T-helper 2 cell (primary cell): ENCODE measurements around the gene LRRC8B.
A peak's percentile ranks its signal among the peaks of the same experiment; 100 is the strongest.

ENCODE experiments used
- DNase-seq, 5 experiments: peaks; one replicate each; pipeline versions ENCODE4 v3.0.0 to v3.0.0-alpha.2; 2012 to 2022

The LRRC8B gene

DNA sequence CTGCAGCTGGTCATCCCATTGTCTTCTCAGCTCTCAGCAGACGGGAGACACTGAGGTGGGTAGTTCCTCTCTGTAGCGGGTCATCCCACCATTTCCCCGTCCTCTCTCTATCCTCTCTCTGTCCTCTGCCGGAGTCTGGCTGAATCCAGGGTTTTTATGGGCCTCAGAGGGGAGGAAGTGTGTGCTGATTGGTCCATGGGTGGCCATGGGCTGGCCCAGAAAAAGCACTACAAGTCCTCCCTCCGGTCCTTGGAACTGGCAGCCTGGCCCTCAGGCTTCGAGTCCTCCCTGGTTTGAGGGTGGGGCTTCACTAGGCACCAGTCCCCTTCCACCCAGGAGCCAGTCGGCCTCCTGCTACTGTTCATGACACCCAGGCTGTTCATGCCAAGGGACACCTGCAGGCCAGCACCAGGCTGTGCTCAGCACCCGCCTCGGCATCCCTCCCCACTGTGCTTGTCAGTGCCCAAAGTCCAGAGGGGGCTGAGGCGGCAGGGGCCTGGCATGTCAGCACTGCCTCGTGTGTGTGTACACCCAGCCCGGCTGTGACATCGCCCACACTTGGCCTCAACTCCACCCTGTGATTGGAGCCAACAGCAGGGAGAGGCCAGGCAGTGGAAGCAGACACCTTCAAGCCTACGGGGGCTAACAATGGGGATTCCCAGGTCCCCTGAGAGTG, 85.3 kb downstream of the LRRC8B start:
- peak in 2 of 5 experiments; percentile 31 to 97 for DNase-seq

DNA sequence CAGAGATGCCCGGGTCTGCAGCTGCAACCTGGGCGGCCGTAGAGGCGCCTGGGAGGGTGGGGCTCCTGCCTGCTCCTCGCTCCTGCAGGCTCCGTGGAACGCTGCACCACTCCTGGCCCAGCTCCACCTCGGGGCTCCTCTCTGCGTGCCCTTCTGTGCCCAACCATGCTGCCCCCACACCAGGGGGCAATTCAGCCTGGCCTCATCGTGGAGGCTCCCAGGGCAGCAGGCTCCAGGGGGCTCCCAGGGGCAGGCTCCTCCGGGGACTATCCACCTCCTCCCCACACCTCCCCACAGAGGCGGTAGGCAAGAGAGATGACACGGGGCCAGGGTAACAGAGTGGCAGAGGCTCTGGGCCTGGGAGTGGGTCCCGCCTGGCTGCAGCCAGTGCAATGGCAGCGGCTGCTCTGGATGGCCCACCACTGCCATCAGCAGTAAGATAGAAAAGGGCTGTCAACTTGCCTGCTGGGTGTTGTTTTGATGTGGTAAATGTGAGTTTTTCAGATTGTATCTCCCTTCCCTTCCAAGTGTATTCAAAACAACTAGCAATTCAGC, 85.9 kb downstream of the LRRC8B start:
- peak in 3 of 5 experiments; percentile 58 to 94 (median 74) for DNase-seq

DNA sequence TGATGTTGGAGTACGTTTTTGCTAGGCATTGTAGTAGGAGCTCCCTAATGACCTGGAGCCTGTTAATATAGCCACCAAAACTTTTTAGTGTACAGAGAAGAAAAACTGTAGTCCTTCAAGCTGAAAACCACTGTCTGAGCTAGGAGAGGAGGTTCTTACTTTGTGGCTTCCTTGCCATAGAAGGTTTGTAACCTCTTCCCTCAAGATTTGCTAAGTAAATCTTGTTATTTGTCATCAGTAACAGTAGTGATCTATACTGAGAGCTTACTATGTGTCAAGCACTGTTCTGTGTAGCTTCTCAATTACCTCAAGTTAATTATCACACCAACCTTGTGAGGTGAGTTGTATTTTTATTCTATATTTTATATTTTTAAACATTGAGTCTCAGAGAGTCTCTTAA, 87.1 kb downstream of the LRRC8B start:
- peak in 1 of 5 experiments; percentile 96 for DNase-seq

GRCh38 chr1:89613928-89614327, 89.3 kb downstream of the LRRC8B start:
- no peak for DNase-seq

DNA sequence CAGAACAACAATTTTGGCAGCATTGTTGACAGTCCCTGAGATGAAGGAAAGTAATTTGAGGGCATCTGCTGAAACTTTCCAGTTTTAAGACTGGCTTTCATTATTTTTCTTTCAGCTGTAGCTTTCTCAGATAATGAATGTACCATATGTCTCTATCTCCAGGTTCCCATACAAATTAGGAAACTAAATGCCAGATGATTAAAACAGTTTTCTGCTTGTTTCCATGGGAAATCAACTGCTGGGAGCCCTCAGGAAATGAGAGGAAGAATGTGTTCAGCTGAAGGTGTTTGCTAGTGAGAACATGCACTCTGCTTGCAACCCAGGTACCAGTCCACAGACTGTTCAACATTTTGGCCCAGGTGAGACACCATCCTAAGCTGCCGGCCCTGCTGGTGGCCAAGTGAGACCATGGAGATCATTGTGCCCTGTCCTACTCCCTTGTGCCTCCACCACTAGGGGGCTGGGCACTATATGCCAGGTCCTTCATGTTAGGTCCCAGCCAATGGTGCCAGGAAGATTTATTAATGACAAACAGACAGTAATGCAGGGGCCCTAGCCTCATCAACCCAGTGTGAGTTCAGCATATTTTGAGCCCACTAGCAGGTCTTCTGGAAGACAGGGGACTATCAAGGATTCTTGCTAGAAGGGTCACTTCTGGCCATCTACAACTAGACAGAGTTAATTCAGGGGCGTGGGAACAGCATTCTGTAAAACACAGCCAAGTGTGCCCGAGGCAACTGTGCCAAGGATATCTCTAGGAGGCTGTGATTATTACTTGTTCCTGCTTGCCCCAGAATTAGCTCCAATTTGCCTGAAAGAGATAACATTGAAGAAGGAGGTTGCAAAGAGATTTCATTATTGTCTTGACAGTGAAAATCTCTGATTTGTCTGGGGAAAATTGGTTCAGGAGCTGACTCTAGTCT, 91.3 kb downstream of the LRRC8B start:
- DNase-seq: peak in 2 of 5 experiments; percentile 20 to 58

- DNase-seq: no peak
Observed at GRCh38 chr1:89616844-89617627, 92.4 kb downstream of the LRRC8B start.

DNA sequence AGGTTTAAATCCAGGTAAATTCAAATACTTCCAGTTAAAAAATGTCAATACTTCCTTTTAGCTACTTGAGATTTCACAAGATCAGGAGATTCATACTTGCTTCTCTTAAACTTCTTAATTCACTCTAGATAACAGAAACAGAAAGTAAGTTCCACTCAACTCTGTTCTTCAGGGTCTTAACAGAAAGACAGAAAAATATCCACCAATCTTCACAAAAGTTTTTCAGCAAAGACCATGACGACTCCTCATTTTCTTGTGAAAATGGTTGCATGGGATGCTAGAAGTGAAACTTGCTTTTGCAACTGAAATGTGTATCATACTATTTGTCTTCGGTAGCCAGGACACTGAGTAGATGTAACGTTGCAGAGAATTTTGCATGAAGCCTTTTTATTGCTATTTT, 96.0 kb downstream of the LRRC8B start:
- peak in 1 of 5 experiments; percentile 64 for DNase-seq

- peak in 1 of 5 experiments; percentile 84 for DNase-seq
Observed at GRCh38 chr1:89622895-89623294, 98.3 kb downstream of the LRRC8B start.

DNA sequence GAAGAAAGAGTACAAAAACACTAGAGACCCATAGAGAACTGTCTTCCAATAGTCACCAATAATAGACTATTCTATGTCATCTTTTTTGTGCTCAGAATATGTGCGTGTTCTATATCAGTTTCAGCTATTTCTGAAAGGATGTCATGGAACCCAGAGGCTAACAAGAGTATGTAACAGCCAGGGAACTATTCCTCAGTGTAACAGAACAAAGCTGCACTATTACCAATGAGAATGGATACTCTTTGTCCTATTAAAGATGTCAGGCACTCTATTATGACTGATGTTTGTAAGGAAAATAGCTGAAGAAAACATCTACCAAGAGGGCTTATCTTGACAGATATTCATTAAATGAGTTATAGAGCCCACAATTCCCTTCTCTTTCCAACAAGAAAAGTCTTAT, 99.7 kb downstream of the LRRC8B start:
- DNase-seq: no peak

DNA sequence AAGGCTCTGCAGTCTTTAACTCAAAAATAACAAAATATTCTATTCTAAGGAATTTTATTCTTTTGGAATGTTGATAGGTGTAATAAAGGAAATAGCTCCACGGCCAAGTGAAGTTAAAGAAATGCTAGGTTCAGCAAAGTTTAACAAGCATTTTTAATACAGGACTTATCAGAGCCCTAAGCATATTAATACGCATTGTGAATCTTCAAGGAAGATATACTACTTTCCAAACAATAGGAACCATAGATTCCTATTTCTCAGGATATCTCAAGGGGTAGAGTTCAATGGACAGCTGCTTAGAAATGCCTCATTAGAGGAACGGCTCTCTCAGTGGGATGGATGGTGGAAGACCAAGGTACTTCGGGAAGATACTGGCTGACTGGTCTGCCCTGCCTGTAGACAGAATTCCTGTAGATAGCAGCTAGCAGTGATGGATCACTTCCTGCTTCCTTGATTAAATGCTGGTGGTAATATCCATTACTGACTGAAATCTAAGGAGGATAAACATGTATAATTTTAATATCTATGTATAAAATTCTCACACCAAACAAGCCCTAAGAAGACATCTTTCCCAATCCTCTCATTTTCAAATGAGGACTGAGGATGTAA, 100.2 kb downstream of the LRRC8B start:
- no peak for DNase-seq

DNA sequence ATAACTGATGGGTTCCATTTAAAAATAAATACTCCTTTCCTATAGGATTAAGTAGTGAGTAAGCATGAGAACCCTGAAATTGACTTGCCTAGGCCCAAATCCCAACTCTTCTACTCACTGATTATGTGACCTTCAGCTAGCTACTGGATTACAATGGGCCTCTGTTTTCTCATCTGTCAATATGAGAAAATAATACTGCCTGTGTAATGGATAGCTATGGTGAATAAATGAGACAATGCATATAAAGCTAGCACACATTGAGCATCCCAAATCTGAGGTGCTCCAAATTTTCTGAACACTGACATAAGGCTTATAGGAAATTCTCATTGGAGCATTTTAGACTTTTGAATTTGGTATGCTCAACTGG, 103.0 kb downstream of the LRRC8B start:
- no peak for DNase-seq

DNA sequence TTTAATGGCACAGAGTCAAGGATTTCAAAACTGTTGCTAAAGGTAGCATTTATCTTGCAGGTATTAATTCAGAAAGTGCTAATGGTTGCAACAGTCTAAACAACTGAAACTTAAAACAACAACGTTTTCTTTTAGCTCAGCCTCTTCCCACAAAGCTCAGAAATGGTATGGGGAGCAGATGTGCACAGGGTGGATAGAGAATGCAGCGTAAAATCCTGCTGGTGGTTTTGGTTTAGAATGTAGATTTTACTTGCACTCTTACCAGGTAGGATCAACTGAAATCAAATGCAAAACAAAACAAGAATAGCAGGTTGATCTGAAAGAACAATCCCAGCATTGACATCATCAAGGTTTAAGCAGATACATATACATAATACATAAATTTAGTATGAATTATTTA, 104.5 kb downstream of the LRRC8B start:
- DNase-seq: peak in 1 of 5 experiments; percentile 73

DNA sequence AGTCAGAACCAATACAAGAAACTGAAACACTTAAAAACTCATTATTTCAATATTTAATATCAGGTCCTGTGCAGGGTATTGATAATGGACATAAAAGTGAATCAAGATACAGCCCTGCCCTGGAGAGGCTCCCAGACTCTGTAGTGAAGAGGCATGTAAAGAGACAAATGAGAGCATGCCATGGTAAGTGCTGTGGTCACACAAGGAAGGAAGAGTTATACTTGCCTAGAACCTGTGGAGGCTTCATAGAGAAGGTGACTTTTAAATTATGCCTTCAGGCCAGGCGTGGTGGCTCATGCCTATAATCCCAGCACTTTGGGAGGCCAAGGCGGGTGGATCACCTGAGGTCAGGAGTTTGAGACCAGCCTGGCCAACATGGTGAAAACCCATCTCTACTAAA, 105.0 kb downstream of the LRRC8B start:
- DNase-seq: peak in 1 of 5 experiments; percentile 59

GRCh38 chr1:89630048-89630447, 105.4 kb downstream of the LRRC8B start:
- peak in 1 of 5 experiments; percentile 69 for DNase-seq

DNA sequence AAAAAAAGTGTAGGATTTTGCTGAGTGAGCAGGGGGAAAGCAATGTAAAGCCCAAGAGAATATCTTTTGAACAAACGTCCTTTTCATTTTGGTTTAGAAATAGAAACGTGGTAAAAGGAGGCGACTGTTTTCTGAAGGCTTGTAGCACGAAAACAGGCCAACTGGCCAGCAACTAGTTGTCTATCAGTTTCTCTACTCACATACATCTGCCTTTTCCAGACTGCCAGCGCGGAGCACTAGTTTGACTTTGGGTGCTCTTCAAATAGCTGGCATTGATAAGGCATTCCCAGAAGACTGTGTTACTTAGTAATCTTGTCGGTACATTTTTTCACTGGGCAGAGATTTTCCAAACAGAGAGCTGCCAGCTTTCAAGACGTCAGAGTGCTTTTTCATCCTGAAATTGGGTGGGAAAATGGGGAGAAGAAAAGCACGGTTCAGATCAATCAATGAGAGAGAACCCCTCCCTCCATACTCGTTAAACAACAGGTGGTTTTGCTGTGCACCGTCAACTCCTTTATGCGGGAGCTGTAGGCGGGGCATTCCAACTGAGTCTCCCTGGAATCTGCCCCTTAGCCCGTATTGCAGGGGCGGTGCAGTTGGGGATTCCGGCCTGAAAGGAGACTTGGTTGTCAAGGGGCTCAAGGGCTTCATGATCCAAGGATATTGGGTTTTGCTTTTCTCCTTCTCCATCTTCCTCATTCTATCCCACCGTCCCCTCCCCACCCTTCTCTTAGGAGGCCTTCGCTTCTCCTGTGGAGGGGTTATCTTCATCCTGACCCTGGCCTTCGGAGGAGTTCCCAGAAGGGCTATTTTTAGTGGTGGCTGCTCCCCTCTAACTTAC, 107.4 kb downstream of the LRRC8B start:
- peak in 1 of 5 experiments; percentile 8 for DNase-seq

DNA sequence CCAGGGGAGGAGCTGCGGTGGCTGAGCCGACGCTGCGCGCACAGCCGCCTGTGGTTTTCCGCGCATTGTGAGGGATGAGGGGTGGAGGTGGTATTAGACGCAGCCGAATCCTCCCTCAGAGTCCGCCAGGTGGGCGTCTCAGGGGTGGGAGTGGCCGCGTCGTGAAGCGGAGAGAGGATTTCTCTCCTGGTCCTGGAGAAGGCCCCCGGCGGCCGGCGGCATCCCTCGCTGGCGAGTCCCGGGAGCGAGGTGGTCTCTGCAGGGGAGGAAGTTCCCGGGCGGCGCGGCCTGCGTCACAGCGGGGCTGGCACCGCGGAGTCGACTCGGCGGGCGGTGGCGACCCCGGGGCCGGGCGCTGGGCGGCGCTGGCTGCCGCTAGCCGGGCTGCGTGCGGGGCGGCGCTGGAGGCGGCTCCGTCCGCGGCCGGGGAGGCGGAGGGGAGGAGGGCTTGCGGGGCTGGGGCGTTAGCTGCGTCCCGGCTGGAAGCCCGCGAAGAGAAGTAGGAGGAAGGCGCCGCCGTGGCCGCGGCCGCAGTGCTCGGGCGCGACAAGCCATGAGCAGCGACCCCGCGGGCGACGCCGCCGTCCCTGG, 108.1 kb downstream of the LRRC8B start, which contains the start of gene LRRC8C:
TSS of gene LRRC8C (plus strand) at position 464 of the 591 bp plus-strand sequence. CDS start 53,354 bp downstream, outside the sequence.
- peak; percentile 75 to 93 (median 84) for DNase-seq

DNA sequence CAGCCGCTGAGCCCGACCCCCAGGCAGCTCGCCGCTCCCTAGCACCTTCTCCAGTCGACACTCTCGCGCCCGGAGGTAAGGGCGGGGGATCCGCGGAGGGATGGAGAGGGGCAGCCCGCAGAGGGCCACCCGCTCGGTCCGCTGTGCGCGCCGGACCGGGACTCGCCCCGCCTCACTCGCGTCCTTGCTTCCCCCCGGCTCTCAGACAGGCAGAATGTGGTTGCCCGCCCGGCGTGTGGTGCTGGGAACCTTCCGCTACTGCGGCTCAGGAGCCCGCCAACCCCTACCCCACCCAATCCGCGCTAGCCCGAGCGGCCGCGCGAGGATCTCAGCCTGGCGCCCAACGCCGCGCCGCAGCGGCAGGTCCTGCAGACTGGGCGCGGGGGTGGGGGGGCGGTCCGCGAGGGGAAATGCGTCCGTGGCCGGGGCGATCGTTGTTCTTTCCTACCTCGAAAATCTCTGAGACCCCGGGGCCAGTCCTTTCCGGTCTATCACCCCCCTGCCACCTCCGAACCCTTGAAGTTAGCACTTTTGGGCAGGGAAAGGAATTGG, 108.7 kb downstream of the LRRC8B start:
- DNase-seq: peak in 4 of 5 experiments; percentile 27 to 83 (median 64)

- DNase-seq: peak in 1 of 5 experiments; percentile 58
Observed at GRCh38 chr1:89633800-89634625, 109.4 kb downstream of the LRRC8B start.
